Measurements from ENCODE around the gene E2F3.

DNA sequence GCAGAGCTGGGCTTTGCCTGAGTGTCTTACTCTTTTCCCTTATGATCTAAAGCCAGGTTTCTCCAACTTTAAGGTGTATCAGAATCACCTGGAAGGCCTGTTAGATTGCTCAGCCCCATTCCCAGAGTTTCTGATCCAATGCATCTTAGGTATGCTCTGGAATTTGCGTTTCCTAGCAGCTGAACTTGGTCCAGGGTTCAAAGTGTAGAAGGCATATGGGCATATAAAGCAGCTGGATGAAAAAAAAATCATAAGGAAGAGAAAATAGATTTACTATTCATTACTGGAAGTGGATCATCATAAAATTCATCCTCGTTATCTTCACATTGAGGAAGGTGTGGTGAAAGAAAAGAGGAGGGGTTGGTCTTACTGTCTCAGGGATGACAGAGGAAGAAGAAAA lies 75.8 kb downstream of the E2F3 start:
- no peak for TF ChIP-seq CTCF (IDR thresholded peaks at IDR 0.05)
- no peak for TF ChIP-seq POLR2A (IDR thresholded peaks at IDR 0.05)
